Vagina (tissue), 2 donors: ENCODE results near the gene JPH3.

Experiments used
- CTCF ChIP-seq, 3 experiments: fragments of 450-650 bp in 2 of 3; fragments of 200-600 bp in 1 of 3; sonication (generic) in 1 of 3; IDR thresholded peaks; one replicate each; pipeline ENCODE4 v1.5.1; 2017 to 2019; ENCODE audit warnings: antibody characterized with exemption in 3 of 3, mild to moderate bottlenecking in 2 of 3, moderate library complexity in 2 of 3
- POLR2A ChIP-seq, 2 donors: fragments of 450-650 bp; IDR thresholded peaks; one replicate each; pipeline ENCODE4 v1.6.1; 2017; ENCODE audit warnings: antibody characterized with exemption in 2 of 2, mild to moderate bottlenecking in 2 of 2, moderate library complexity in 2 of 2
- POLR2AphosphoS5 ChIP-seq, 2 donors: sonication (generic); formaldehyde crosslinking; IDR thresholded peaks; one replicate each; pipeline ENCODE4 v1.9.0; 2017; ENCODE audit warnings: antibody characterized with exemption in 2 of 2, mild to moderate bottlenecking in 2 of 2, low read depth in 1 of 2; ENCODE audit not compliant: insufficient read depth in 1 of 2

GRCh38 chr16:87563022-87563421 lies 39.3 kb upstream of the JPH3 start:
- TF ChIP-seq POLR2AphosphoS5 (IDR thresholded peaks at IDR 0.05; ENCODE audit: insufficient read depth in 1 of 2, low read depth in 1 of 2) (no peak), CTCF (IDR thresholded peaks at IDR 0.05) (no peak), POLR2A (IDR thresholded peaks at IDR 0.05) (no peak)
